WTC11 (cell line): Measurements from ENCODE around the gene PLA2G5. TPM values are rescaled to one million over a fixed set of nuclear protein-coding genes. Genes with fewer than 3 reads are reported as not detected.

Source experiments
- ATAC-seq: fragments of 200-7000 bp; cut with Tn5 transposase; 2 replicates; pipeline ENCODE4 v1.10.0; 2021; ENCODE audit warnings: mild to moderate bottlenecking, moderate library complexity
- CTCF ChIA-PET: fragments of 300-600 bp; sonication (Branson Sonifier 250); formaldehyde crosslinking; loops from one replicate; lab custom pipeline; 2021; ENCODE audit warnings: antibody characterized with exemption; lab: Charles Lee
- POLR2A ChIA-PET: fragments of 350-600 bp; sonication (Branson Sonifier 250); formaldehyde crosslinking; loops from one replicate; lab custom pipeline; 2021; ENCODE audit warnings: antibody characterized with exemption; lab: Charles Lee
- DNase-seq: peaks from one replicate; pipeline ENCODE4 v3.0.0; 2021; ENCODE audit warnings: low spot score
- H3K27ac Mint-ChIP-seq: 2 replicates; pipeline ENCODE4 v1.8.0; 2021; ENCODE audit warnings: mixed read lengths
- H3K27me3 Mint-ChIP-seq: 2 replicates; pipeline ENCODE4 v1.8.0; 2021; ENCODE audit warnings: low read depth, mild to moderate bottlenecking, moderate library complexity, mixed read lengths
- H3K36me3 Mint-ChIP-seq: 2 replicates; pipeline ENCODE4 v1.8.0; 2021; ENCODE audit warnings: mixed read lengths
- H3K4me1 Mint-ChIP-seq: 2 replicates; pipeline ENCODE4 v1.8.0; 2022; ENCODE audit warnings: mixed read lengths
- H3K4me3 Mint-ChIP-seq: 2 replicates; pipeline ENCODE4 v1.8.0; 2021; ENCODE audit warnings: mild to moderate bottlenecking, moderate library complexity, mixed read lengths
- H3K9me3 Mint-ChIP-seq: 2 replicates; pipeline ENCODE4 v1.8.0; 2021; ENCODE audit warnings: mixed read lengths
- AFF4 ChIP-seq: sonication (generic); formaldehyde crosslinking; IDR thresholded peaks from 2 replicates; pipeline ENCODE4 v1.8.1; 2023; ENCODE audit warnings: mild to moderate bottlenecking, missing genetic modification reagents, borderline replicate concordance
- ATF1 ChIP-seq: sonication (generic); formaldehyde crosslinking; IDR thresholded peaks from 2 replicates; pipeline ENCODE4 v1.8.1; 2023; ENCODE audit warnings: mild to moderate bottlenecking, moderate library complexity, missing genetic modification reagents
- E2F1 ChIP-seq: sonication (generic); formaldehyde crosslinking; IDR thresholded peaks from 2 replicates; pipeline ENCODE4 v1.8.0; 2022; ENCODE audit warnings: mild to moderate bottlenecking, missing genetic modification reagents
- GABPB1 ChIP-seq: sonication (generic); formaldehyde crosslinking; IDR thresholded peaks from 2 replicates; pipeline ENCODE4 v1.8.1; 2023; ENCODE audit warnings: mild to moderate bottlenecking, missing genetic modification reagents
- GRHL2 ChIP-seq: fragments of 250-450 bp; sonication (Bioruptor Pico); IDR thresholded peaks from 2 replicates; pipeline ENCODE4 v1.8.0; 2022; ENCODE audit warnings: mild to moderate bottlenecking, moderate library complexity; ENCODE audit not compliant: insufficient replicate concordance, severe bottlenecking
- HMGA2 ChIP-seq: fragments of 250-450 bp; sonication (Bioruptor Pico); IDR thresholded peaks from 2 replicates; pipeline ENCODE4 v1.4.0; 2021; ENCODE audit warnings: mild to moderate bottlenecking, moderate library complexity
- IRF2 ChIP-seq: sonication (generic); formaldehyde crosslinking; IDR thresholded peaks from 2 replicates; pipeline ENCODE4 v1.8.0; 2022; ENCODE audit warnings: low read depth, missing genetic modification reagents, borderline replicate concordance
- KAT7 ChIP-seq: sonication (generic); formaldehyde crosslinking; IDR thresholded peaks from 2 replicates; pipeline ENCODE4 v1.8.1; 2023; ENCODE audit warnings: missing genetic modification reagents, mild to moderate bottlenecking, borderline replicate concordance
- NFYB ChIP-seq: sonication (generic); formaldehyde crosslinking; conservative IDR thresholded peaks from 2 replicates; pipeline ENCODE4 v1.8.0; 2022; ENCODE audit warnings: low read depth, missing genetic modification reagents
- NR2C2 ChIP-seq: sonication (generic); formaldehyde crosslinking; IDR thresholded peaks from 2 replicates; pipeline ENCODE4 v1.8.0; 2022; ENCODE audit warnings: mild to moderate bottlenecking, missing genetic modification reagents
- PRRX2 ChIP-seq: fragments of 250-450 bp; sonication (Bioruptor Pico); IDR thresholded peaks from 2 replicates; pipeline ENCODE4 v1.8.0; 2021; ENCODE audit warnings: mild to moderate bottlenecking
- SMAD4 ChIP-seq: sonication (generic); formaldehyde crosslinking; IDR thresholded peaks from 2 replicates; pipeline ENCODE4 v1.8.0; 2022; ENCODE audit warnings: mild to moderate bottlenecking, missing genetic modification reagents
- TP53 ChIP-seq: sonication (generic); formaldehyde crosslinking; IDR thresholded peaks from 2 replicates; pipeline ENCODE4 v1.8.1; 2023; ENCODE audit warnings: mild to moderate bottlenecking, missing genetic modification reagents
- ZNF317 ChIP-seq: sonication (generic); formaldehyde crosslinking; IDR thresholded peaks from 2 replicates; pipeline ENCODE4 v1.8.1; 2023; ENCODE audit warnings: low read depth, mild to moderate bottlenecking, moderate library complexity, missing genetic modification reagents, borderline replicate concordance
- ZNF396 ChIP-seq: fragments of 250-450 bp; sonication (Bioruptor Pico); IDR thresholded peaks from 2 replicates; pipeline ENCODE4 v1.8.0; 2021; ENCODE audit warnings: mild to moderate bottlenecking, moderate library complexity, borderline replicate concordance
- total RNA-seq: library from RNA; stranded (reverse); gene quantifications from 3 replicates; pipeline ENCODE4 v1.2.3, GENCODE V29; 2021
- TF ChIP-seq, protein P1 (sequence below): sonication (generic); formaldehyde crosslinking; IDR thresholded peaks from 2 replicates; pipeline ENCODE4 v1.8.0; 2023; ENCODE audit warnings: missing genetic modification reagents
- TF ChIP-seq, protein P2 (sequence below): fragments of 250-450 bp; sonication (Bioruptor Pico); IDR thresholded peaks from 2 replicates; pipeline ENCODE4 v1.9.0; 2021; ENCODE audit warnings: mild to moderate bottlenecking
- TF ChIP-seq, protein P3 (sequence below): sonication (generic); formaldehyde crosslinking; IDR thresholded peaks from 2 replicates; pipeline ENCODE4 v1.8.0; 2023; ENCODE audit warnings: mild to moderate bottlenecking, missing genetic modification reagents
- TF ChIP-seq, protein P4 (sequence below): fragments of 250-450 bp; sonication (Bioruptor Pico); conservative IDR thresholded peaks from 2 replicates; pipeline ENCODE4 v1.9.0; 2021; ENCODE audit warnings: mild to moderate bottlenecking
- TF ChIP-seq, protein P5 (sequence below): sonication (generic); formaldehyde crosslinking; conservative IDR thresholded peaks from 2 replicates; pipeline ENCODE4 v1.8.1; 2023; ENCODE audit warnings: mild to moderate bottlenecking, low read depth, missing genetic modification reagents, moderate library complexity

The PLA2G5 gene
- total RNA-seq, 1 experiment from 2014 or later, result not detected

DNA sequence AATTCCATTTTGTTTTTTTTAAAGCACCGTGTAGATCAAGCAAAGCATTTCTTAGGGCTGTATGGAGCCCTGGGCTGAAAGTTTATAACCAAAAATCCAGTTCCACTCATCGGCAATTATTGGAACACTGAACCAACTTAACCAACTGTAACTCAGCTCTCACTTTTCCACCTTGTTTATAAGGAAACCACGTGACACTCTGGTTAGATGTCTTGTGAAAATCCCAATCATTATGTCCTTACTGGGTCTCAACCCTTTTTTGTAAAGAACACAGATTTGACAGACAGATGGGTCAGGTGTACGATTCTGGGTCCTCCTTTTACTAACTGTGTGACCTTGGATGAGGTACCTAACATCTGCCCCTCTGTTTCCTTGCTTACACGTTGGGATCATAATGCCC, 6.2 kb downstream of the PLA2G5 start:
- no peaks in the 10 kb centered on the region for H3K36me3 Mint-ChIP-seq
- peaks cover 7% of the 10 kb centered on the region; the same call in 1 of the 2 replicates for H3K27me3 Mint-ChIP-seq
- peaks cover 10% of the 10 kb centered on the region; the same call in 1 of the 2 replicates for H3K9me3 Mint-ChIP-seq
- H3K4me1 Mint-ChIP-seq, result peaks cover 29% of the 10 kb centered on the region
- no peak for ATAC-seq
- POLR2A ChIA-PET, result no interaction called here
- H3K4me3 Mint-ChIP-seq, result no peak overlapping the region
- TF ChIP-seq GRHL2 (CRISPR knock-in tag), result no peak
- no peak for TF ChIP-seq NR2C2
- TF ChIP-seq, protein P1, sequence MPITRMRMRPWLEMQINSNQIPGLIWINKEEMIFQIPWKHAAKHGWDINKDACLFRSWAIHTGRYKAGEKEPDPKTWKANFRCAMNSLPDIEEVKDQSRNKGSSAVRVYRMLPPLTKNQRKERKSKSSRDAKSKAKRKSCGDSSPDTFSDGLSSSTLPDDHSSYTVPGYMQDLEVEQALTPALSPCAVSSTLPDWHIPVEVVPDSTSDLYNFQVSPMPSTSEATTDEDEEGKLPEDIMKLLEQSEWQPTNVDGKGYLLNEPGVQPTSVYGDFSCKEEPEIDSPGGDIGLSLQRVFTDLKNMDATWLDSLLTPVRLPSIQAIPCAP (CRISPR knock-in tag), result no peak
- TF ChIP-seq PRRX2 (CRISPR knock-in tag), result no peak
- TF ChIP-seq HMGA2, result no peak
- no peak for TF ChIP-seq KAT7 (CRISPR knock-in tag)
- TF ChIP-seq, protein P2, sequence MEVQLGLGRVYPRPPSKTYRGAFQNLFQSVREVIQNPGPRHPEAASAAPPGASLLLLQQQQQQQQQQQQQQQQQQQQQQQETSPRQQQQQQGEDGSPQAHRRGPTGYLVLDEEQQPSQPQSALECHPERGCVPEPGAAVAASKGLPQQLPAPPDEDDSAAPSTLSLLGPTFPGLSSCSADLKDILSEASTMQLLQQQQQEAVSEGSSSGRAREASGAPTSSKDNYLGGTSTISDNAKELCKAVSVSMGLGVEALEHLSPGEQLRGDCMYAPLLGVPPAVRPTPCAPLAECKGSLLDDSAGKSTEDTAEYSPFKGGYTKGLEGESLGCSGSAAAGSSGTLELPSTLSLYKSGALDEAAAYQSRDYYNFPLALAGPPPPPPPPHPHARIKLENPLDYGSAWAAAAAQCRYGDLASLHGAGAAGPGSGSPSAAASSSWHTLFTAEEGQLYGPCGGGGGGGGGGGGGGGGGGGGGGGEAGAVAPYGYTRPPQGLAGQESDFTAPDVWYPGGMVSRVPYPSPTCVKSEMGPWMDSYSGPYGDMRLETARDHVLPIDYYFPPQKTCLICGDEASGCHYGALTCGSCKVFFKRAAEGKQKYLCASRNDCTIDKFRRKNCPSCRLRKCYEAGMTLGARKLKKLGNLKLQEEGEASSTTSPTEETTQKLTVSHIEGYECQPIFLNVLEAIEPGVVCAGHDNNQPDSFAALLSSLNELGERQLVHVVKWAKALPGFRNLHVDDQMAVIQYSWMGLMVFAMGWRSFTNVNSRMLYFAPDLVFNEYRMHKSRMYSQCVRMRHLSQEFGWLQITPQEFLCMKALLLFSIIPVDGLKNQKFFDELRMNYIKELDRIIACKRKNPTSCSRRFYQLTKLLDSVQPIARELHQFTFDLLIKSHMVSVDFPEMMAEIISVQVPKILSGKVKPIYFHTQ, result no peak
- no peak for TF ChIP-seq IRF2 (CRISPR knock-in tag)
- no peak for TF ChIP-seq ZNF396
- TF ChIP-seq NFYB (CRISPR knock-in tag), result no peak
- no peak for TF ChIP-seq AFF4 (CRISPR knock-in tag)
- TF ChIP-seq ZNF317 (CRISPR knock-in tag), result no peak
- TF ChIP-seq GABPB1 (CRISPR knock-in tag), result no peak
- no peak for TF ChIP-seq ATF1 (CRISPR knock-in tag)
- TF ChIP-seq TP53 (CRISPR knock-in tag), result no peak
- TF ChIP-seq E2F1 (CRISPR knock-in tag), result no peak
- TF ChIP-seq, protein P3, sequence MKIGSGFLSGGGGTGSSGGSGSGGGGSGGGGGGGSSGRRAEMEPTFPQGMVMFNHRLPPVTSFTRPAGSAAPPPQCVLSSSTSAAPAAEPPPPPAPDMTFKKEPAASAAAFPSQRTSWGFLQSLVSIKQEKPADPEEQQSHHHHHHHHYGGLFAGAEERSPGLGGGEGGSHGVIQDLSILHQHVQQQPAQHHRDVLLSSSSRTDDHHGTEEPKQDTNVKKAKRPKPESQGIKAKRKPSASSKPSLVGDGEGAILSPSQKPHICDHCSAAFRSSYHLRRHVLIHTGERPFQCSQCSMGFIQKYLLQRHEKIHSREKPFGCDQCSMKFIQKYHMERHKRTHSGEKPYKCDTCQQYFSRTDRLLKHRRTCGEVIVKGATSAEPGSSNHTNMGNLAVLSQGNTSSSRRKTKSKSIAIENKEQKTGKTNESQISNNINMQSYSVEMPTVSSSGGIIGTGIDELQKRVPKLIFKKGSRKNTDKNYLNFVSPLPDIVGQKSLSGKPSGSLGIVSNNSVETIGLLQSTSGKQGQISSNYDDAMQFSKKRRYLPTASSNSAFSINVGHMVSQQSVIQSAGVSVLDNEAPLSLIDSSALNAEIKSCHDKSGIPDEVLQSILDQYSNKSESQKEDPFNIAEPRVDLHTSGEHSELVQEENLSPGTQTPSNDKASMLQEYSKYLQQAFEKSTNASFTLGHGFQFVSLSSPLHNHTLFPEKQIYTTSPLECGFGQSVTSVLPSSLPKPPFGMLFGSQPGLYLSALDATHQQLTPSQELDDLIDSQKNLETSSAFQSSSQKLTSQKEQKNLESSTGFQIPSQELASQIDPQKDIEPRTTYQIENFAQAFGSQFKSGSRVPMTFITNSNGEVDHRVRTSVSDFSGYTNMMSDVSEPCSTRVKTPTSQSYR (CRISPR knock-in tag), result no peak
- TF ChIP-seq, protein P4, sequence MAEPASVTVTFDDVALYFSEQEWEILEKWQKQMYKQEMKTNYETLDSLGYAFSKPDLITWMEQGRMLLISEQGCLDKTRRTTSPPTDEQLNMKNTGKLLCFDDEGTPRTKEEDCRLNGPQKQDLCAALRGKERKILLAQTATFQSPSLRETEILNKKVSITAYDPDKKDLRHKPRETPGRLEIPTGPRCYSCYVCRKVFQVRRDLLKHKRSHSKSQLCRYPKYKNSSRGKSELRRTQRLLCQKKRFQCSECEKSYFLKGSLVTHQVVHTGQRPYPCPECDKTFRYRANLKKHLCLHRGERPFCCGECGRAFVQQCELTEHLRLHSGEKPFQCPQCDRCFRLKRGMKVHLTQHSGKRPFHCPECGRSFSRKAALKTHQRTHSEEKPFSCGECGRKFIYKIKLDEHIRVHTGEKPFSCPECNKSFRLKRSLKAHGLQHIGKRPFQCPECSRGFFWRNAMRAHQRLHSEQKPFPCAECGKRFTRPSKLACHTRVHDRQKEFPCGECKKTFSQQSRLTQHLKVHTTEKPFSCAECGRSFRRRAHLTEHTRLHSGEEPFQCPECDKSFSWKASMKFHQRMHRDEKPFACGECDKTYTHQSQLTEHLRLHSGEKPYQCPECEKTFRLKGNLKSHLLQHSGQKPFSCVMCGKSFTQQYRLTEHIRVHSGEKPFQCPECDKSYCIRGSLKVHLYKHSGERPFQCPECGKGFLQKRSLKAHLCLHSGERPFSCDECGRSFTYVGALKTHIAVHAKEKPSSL (CRISPR knock-in tag), result no peak
- TF ChIP-seq, protein P5, sequence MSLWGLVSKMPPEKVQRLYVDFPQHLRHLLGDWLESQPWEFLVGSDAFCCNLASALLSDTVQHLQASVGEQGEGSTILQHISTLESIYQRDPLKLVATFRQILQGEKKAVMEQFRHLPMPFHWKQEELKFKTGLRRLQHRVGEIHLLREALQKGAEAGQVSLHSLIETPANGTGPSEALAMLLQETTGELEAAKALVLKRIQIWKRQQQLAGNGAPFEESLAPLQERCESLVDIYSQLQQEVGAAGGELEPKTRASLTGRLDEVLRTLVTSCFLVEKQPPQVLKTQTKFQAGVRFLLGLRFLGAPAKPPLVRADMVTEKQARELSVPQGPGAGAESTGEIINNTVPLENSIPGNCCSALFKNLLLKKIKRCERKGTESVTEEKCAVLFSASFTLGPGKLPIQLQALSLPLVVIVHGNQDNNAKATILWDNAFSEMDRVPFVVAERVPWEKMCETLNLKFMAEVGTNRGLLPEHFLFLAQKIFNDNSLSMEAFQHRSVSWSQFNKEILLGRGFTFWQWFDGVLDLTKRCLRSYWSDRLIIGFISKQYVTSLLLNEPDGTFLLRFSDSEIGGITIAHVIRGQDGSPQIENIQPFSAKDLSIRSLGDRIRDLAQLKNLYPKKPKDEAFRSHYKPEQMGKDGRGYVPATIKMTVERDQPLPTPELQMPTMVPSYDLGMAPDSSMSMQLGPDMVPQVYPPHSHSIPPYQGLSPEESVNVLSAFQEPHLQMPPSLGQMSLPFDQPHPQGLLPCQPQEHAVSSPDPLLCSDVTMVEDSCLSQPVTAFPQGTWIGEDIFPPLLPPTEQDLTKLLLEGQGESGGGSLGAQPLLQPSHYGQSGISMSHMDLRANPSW (CRISPR knock-in tag), result no peak
- no peak for TF ChIP-seq SMAD4
- no peak overlapping the region for H3K27ac Mint-ChIP-seq
- CTCF ChIA-PET, result interaction anchor here (0.7 kb wide), 1 partner anchor 215 kb away, joined by 3 read pairs; the partner anchor contains the start of gene VWA5B1
- DNase-seq, result no peak
